ENCODE data around the gene NUP133.
"Not testable (repeated sequence)": the region's sequence is repeated elsewhere in the genome, so short reads cannot be mapped to it uniquely, and the experiment has no call there.

Gene NUP133

GRCh38 chr1:229507951-229508822 is at the start of gene NUP133:
Gene NUP133, minus strand, starts transcription at chr1:229508341. Its CDS starts 92 bp downstream, at chr1:229508249.
- peak; percentile 98 for DNase-seq

- DNase-seq: no peak
Measured at GRCh38 chr1:229557200-229557850, 49.2 kb upstream of the NUP133 start.

- DNase-seq: no peak
Measured at GRCh38 chr1:229554886-229555621, 46.9 kb upstream of the NUP133 start.

GRCh38 chr1:229553621-229554130 is 45.5 kb upstream of the NUP133 start:
- no peak for DNase-seq

- DNase-seq: no peak
Measured at GRCh38 chr1:229552732-229553131, 44.6 kb upstream of the NUP133 start.

GRCh38 chr1:229550812-229551567 is 42.8 kb upstream of the NUP133 start:
- no peak for DNase-seq

- no peak for DNase-seq
Measured at GRCh38 chr1:229547542-229547941, 39.4 kb upstream of the NUP133 start.

GRCh38 chr1:229544587-229544986 is 36.4 kb upstream of the NUP133 start:
- no peak for DNase-seq

- DNase-seq: no peak
Measured at GRCh38 chr1:229539863-229540506, 31.8 kb upstream of the NUP133 start.

GRCh38 chr1:229538945-229539344 is 30.8 kb upstream of the NUP133 start:
- no peak for DNase-seq

- no peak for DNase-seq
Measured at GRCh38 chr1:229537894-229538293, 29.8 kb upstream of the NUP133 start.

GRCh38 chr1:229536982-229537381 is 28.8 kb upstream of the NUP133 start:
- no peak for DNase-seq

GRCh38 chr1:229535230-229535629 is 27.1 kb upstream of the NUP133 start:
- no peak for DNase-seq

GRCh38 chr1:229531326-229531725 is 23.2 kb upstream of the NUP133 start:
- no peak for DNase-seq

GRCh38 chr1:229529639-229530038 is 21.5 kb upstream of the NUP133 start:
- no peak for DNase-seq

- no peak for DNase-seq
Measured at GRCh38 chr1:229526695-229527094, 18.6 kb upstream of the NUP133 start.

- no peak for DNase-seq
Measured at GRCh38 chr1:229523052-229523451, 14.9 kb upstream of the NUP133 start.

- DNase-seq: peak; percentile 50
Measured at GRCh38 chr1:229514578-229515275, 6.6 kb upstream of the NUP133 start.

- not testable (repeated sequence) for DNase-seq
Measured at GRCh38 chr1:229511625-229512024, 3.5 kb upstream of the NUP133 start.

GRCh38 chr1:229511201-229511600 is 3.1 kb upstream of the NUP133 start:
- not testable (repeated sequence) for DNase-seq

- DNase-seq: no peak
Measured at GRCh38 chr1:229509576-229509975, 1.4 kb upstream of the NUP133 start.

Data from activated T-cell treated with anti-CD3 and anti-CD28 coated beads, Interleukin-2, amount 50 U/mL, for 1 hour (primary cell).